ENCODE results near the gene OCA2.

DNA sequence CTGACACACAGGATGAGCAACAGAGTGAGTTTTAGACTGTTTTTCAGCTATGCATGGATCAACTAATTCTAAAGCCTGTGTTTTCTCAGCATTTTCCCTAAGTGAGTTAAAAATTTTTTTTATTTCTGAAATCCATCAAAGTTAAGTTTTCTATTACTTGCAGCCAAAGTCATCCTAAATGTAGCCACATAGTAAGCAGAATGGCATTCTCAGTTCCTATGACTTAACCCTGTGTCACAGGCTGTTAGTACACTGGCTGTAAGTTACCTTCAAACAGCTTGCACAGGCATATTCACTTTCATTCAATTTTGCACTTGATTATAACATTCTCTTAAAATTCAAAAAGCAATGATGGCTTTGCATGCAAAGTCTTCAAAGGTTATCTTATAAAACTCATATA, 368.2 kb downstream of the OCA2 start:
- no peak for TF ChIP-seq YY1 (IDR thresholded peaks at IDR 0.05; ENCODE audit: low read depth)
- no peak for TF ChIP-seq TAF1 (IDR thresholded peaks at IDR 0.05; ENCODE audit: low read depth)
- TF ChIP-seq, protein P1, sequence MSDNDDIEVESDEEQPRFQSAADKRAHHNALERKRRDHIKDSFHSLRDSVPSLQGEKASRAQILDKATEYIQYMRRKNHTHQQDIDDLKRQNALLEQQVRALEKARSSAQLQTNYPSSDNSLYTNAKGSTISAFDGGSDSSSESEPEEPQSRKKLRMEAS (IDR thresholded peaks at IDR 0.05) = no peak
- no peak for TF ChIP-seq RAD21 (IDR thresholded peaks at IDR 0.05; ENCODE audit: low read depth)
- TF ChIP-seq, protein P2, sequence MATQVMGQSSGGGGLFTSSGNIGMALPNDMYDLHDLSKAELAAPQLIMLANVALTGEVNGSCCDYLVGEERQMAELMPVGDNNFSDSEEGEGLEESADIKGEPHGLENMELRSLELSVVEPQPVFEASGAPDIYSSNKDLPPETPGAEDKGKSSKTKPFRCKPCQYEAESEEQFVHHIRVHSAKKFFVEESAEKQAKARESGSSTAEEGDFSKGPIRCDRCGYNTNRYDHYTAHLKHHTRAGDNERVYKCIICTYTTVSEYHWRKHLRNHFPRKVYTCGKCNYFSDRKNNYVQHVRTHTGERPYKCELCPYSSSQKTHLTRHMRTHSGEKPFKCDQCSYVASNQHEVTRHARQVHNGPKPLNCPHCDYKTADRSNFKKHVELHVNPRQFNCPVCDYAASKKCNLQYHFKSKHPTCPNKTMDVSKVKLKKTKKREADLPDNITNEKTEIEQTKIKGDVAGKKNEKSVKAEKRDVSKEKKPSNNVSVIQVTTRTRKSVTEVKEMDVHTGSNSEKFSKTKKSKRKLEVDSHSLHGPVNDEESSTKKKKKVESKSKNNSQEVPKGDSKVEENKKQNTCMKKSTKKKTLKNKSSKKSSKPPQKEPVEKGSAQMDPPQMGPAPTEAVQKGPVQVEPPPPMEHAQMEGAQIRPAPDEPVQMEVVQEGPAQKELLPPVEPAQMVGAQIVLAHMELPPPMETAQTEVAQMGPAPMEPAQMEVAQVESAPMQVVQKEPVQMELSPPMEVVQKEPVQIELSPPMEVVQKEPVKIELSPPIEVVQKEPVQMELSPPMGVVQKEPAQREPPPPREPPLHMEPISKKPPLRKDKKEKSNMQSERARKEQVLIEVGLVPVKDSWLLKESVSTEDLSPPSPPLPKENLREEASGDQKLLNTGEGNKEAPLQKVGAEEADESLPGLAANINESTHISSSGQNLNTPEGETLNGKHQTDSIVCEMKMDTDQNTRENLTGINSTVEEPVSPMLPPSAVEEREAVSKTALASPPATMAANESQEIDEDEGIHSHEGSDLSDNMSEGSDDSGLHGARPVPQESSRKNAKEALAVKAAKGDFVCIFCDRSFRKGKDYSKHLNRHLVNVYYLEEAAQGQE (IDR thresholded peaks at IDR 0.05; ENCODE audit: low read depth) = no peak
- TF ChIP-seq, protein P3, sequence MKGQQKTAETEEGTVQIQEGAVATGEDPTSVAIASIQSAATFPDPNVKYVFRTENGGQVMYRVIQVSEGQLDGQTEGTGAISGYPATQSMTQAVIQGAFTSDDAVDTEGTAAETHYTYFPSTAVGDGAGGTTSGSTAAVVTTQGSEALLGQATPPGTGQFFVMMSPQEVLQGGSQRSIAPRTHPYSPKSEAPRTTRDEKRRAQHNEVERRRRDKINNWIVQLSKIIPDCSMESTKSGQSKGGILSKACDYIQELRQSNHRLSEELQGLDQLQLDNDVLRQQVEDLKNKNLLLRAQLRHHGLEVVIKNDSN (IDR thresholded peaks at IDR 0.05) = no peak
- no peak for TF ChIP-seq EP300 (IDR thresholded peaks at IDR 0.05; ENCODE audit: borderline replicate concordance)
- TF ChIP-seq EGR1 (IDR thresholded peaks at IDR 0.05) = no peak
- TF ChIP-seq CREB1 (IDR thresholded peaks at IDR 0.05; ENCODE audit: low read depth) = no peak
- TF ChIP-seq TCF12 (IDR thresholded peaks at IDR 0.05; ENCODE audit: low read depth) = no peak
- TF ChIP-seq CEBPB (IDR thresholded peaks at IDR 0.05) = no peak
